Epithelial cell of esophagus (primary cell): Measurements from ENCODE around the gene FRMPD3.
A peak's percentile ranks its signal among the peaks of the same experiment; 100 is the strongest.

Source experiments
- DNase-seq: peaks from one replicate; pipeline ENCODE4 v3.0.0; 2010; ENCODE audit warnings: low read depth
- H3K4me3 ChIP-seq: 2 replicates; pipeline ENCODE4 v1.5.1; 2011; ENCODE audit warnings: mild to moderate bottlenecking, low read length, control low read depth
- CTCF ChIP-seq: IDR thresholded peaks from 2 replicates; pipeline ENCODE4 v1.5.1; 2011; ENCODE audit warnings: low read depth, mild to moderate bottlenecking, low read length, control low read depth, inconsistent platforms; ENCODE audit not compliant: insufficient read depth; ENCODE audit errors: missing control alignments

Gene FRMPD3

DNA sequence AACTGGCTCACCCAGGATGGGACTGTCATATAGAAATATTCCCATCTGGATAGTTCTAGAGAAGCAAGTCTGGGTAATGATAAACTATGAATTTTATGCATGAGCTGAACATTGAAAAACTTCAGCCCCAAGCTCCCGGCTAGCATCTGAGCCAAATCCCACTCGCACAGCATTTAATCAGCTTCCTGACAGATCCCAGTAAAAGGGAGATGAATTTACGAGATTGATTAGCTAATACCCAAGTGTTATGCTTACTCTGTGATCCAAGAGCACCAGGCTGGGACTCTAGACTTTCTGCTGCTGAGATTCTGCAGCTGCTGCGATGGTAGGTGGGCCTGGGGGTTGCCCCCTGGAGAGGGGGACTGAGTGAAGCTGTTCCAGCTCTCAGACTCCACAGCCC lies 28.0 kb downstream of the FRMPD3 start:
- no peak overlapping the region for H3K4me3 ChIP-seq
- DNase-seq, result no peak
- TF ChIP-seq CTCF, result no peak

- no peak for TF ChIP-seq CTCF
- H3K4me3 ChIP-seq, result no peak overlapping the region
- no peak for DNase-seq
Measured at GRCh38 chrX:107480272-107480671, 30.8 kb downstream of the FRMPD3 start.

DNA sequence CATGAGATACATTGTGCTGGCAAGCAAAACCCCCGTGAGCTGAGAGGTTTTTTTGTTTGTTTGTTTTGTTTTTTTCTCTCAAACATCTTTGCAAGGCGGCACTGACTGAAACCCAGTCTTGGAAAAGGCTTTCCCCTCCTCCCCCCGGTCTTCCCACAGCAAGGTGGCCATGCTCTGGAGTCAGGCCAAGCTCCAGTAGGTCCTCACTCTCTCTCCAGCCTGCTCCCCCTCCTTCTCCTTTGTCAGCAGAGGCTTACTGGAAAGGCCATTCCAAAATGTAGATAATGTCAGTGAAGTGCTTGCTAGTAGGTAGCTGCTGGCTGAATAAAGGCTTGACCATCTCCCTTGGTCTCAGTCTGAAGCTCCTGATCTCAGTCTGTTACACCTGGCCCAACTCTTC lies 32.6 kb downstream of the FRMPD3 start:
- no peak for DNase-seq
- TF ChIP-seq CTCF, result no peak
- no peak overlapping the region for H3K4me3 ChIP-seq

DNA sequence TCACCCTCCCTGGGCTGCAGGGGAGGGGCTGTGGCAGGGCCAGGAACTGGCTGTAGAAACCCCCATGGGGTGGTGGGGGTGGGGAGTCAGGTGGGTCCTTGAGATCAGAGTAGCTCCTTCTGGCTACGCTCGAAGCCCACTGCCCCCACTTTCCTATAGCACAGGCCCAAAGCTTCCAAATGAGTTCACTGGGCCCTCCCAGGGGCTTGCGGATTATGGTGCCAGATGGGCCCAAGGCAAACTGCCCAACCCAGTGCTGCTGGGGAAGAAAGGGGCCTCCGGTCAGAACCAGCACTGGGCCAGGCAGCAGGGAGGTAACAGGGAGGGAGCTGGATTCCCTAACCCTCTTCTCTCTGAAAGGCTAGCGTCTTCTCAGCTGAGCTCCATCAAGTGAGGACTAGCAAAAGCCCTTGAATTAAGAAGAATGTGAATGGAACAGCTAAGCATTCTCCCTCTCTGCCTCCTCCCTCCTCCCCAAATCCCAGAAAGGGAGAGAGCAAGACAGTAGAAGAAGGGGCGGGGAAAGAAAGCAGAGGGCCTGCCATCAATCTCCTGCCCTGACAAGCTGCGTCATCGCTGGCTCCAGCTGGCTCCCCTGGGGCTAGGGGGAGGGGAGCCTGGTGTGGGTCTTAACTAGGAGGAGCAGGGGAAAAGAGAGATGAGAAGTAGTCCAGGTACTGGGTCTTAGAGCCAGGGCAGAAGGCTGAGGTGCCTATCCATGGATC lies 34.7 kb downstream of the FRMPD3 start:
- H3K4me3 ChIP-seq, result no peak overlapping the region
- peak; percentile 11 for DNase-seq
- no peak for TF ChIP-seq CTCF

- peak; percentile 46 for TF ChIP-seq CTCF
- peak; percentile 11 for DNase-seq
- no peak overlapping the region for H3K4me3 ChIP-seq
Measured at GRCh38 chrX:107485013-107485412, 35.6 kb downstream of the FRMPD3 start.

DNA sequence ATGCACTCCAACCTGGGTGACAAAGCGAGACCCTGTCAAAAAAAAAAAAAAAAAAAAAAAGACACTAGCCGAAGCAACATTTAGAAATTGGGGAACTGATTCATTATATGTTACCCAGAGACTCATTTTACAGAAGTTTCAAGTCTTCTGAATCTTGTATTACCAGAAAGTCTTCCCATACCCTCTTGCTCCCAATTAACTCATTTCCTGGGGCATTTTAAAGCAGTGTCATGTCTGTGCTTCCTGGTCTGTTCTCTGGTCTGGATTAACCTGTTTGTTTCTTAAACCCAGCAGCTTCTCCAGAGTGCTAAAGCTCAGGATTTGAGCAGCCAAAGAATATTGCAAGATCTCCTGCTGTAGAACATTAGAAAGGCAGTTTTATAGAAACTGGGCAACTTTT lies 43.7 kb downstream of the FRMPD3 start:
- H3K4me3 ChIP-seq, result no peak overlapping the region
- peak; percentile 67 for DNase-seq
- no peak for TF ChIP-seq CTCF

DNA sequence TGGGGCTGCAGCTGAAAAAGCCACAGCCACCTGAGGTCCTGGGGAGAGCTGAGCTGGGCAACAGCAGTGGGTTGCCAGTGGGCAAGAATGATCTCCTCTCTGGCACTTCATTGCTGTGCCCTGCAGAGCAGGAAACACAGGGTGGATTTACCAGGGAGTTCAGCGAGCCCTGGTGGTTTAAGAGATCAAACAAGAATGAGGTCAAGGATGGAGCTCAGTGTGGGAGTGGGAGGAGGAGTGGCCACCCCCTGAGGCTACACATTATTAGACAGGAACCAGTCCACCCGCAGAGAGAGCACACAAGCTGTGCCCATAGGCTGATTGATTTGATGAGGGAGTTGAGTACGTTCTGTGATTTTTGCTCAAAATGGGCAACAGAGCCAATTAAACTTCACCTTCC lies 47.3 kb downstream of the FRMPD3 start:
- H3K4me3 ChIP-seq, result no peak overlapping the region
- TF ChIP-seq CTCF, result no peak
- DNase-seq, result no peak
